GM12892 (cell line): ENCODE measurements around the gene NDP.

Experiments used
- POLR2A ChIP-seq: IDR thresholded peaks from 2 replicates; pipeline ENCODE4 v1.6.1; 2011; ENCODE audit warnings: low read depth, low read length, control low read depth
- POLR2AphosphoS5 ChIP-seq: IDR thresholded peaks from 2 replicates; pipeline ENCODE4 v1.6.1; 2011; ENCODE audit warnings: low read depth, low read length, control low read depth

DNA sequence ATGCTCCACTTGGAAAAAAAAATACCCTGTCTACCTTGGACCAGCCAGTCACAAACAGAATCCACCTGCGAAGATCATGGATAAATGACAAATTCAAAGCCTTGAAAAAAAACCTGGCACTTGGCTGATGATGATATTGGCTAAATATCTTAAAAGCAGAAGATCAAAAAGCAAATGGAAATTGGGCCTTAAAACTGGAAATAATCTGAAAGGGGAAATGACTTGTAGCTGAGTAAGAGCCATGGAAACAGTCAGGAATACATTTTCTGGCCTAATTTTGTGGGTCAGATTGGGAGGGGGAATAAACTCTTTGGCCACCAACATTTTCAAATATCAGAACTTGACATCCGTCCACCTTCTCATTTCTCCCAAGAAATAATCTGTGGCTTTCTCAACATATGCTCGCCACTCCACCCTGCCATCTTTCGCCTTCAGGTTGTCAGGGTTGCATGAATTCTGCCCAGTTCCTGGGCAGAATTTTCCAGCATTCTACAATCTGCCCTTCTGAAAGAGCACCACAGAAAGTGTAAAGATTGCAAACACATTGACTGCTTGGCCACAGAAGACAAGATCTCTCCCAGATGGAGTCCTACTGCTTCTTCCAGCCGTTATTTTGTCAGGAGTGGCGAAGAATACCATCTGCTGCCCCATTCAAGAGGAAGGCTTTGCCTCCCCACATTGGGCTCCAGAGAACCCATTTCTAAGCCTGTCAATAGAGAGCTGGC lies 1.7 kb upstream of the NDP start:
- TF ChIP-seq POLR2A = no peak
- TF ChIP-seq POLR2AphosphoS5 = no peak
